WI38 (cell line): ENCODE measurements around the gene GARNL3.

Source experiments
- H3K4me3 ChIP-seq: 2 replicates; pipeline ENCODE4 v1.5.1; 2011; ENCODE audit warnings: low read depth, mild to moderate bottlenecking, control low read depth, low read length
- CTCF ChIP-seq: IDR thresholded peaks from 2 replicates; pipeline ENCODE4 v1.5.1; 2012; ENCODE audit warnings: low read depth, mild to moderate bottlenecking, control low read depth, low read length

Gene GARNL3

GRCh38 chr9:127285965-127286364 is 21.4 kb downstream of the GARNL3 start:
- H3K4me3 ChIP-seq = no peak overlapping the region
- TF ChIP-seq CTCF = no peak

- no peak overlapping the region for H3K4me3 ChIP-seq
- no peak for TF ChIP-seq CTCF
Measured at GRCh38 chr9:127290561-127291065, 26.0 kb downstream of the GARNL3 start.

- no peak for TF ChIP-seq CTCF
- no peak overlapping the region for H3K4me3 ChIP-seq
Measured at GRCh38 chr9:127291246-127291778, 26.7 kb downstream of the GARNL3 start.

- TF ChIP-seq CTCF = no peak
- H3K4me3 ChIP-seq = no peak overlapping the region
Measured at GRCh38 chr9:127292415-127292814, 27.8 kb downstream of the GARNL3 start.

GRCh38 chr9:127293328-127293727 is 28.8 kb downstream of the GARNL3 start:
- no peak overlapping the region for H3K4me3 ChIP-seq
- TF ChIP-seq CTCF = no peak

GRCh38 chr9:127293767-127294166 is 29.2 kb downstream of the GARNL3 start:
- no peak overlapping the region for H3K4me3 ChIP-seq
- no peak for TF ChIP-seq CTCF

- no peak overlapping the region for H3K4me3 ChIP-seq
- no peak for TF ChIP-seq CTCF
Measured at GRCh38 chr9:127295005-127295404, 30.4 kb downstream of the GARNL3 start.
